Measurements from ENCODE around the gene FIG4.
"Not testable (repeated sequence)": the region's sequence is repeated elsewhere in the genome, so short reads cannot be mapped to it uniquely, and the experiment has no call there.

Gene FIG4

GRCh38 chr6:109690737-109691621 is at the start of gene FIG4, which contains the start of gene AK9:
Gene FIG4 (plus strand): TSS chr6:109691296. CDS start chr6:109691436, 140 bp downstream.
Gene AK9 (minus strand): TSS chr6:109691202. CDS start chr6:109675745, 15,457 bp downstream.
- DNase-seq (ENCODE audit: low spot score), result peak; percentile 92

- no peak for DNase-seq (ENCODE audit: low spot score)
Measured at GRCh38 chr6:109644131-109644530, 47.0 kb upstream of the FIG4 start.

- no peak for DNase-seq (ENCODE audit: low spot score)
Measured at GRCh38 chr6:109653264-109653663, 37.8 kb upstream of the FIG4 start.

- no peak for DNase-seq (ENCODE audit: low spot score)
Measured at GRCh38 chr6:109655761-109656262, 35.3 kb upstream of the FIG4 start.

- DNase-seq (ENCODE audit: low spot score), result no peak
Measured at GRCh38 chr6:109660526-109661320, 30.4 kb upstream of the FIG4 start.

GRCh38 chr6:109662192-109662591 is 28.9 kb upstream of the FIG4 start:
- DNase-seq (ENCODE audit: low spot score), result no peak

- no peak for DNase-seq (ENCODE audit: low spot score)
Measured at GRCh38 chr6:109669811-109670210, 21.3 kb upstream of the FIG4 start.

- no peak for DNase-seq (ENCODE audit: low spot score)
Measured at GRCh38 chr6:109671733-109672132, 19.4 kb upstream of the FIG4 start.

- DNase-seq (ENCODE audit: low spot score), result no peak
Measured at GRCh38 chr6:109672175-109672574, 18.9 kb upstream of the FIG4 start.

- DNase-seq (ENCODE audit: low spot score), result no peak
Measured at GRCh38 chr6:109672839-109673238, 18.3 kb upstream of the FIG4 start.

GRCh38 chr6:109676724-109677123 is 14.4 kb upstream of the FIG4 start:
- no peak for DNase-seq (ENCODE audit: low spot score)

- no peak for DNase-seq (ENCODE audit: low spot score)
Measured at GRCh38 chr6:109678240-109678639, 12.9 kb upstream of the FIG4 start.

- not testable (repeated sequence) for DNase-seq (ENCODE audit: low spot score)
Measured at GRCh38 chr6:109678661-109679505, 12.2 kb upstream of the FIG4 start.

GRCh38 chr6:109686566-109687265 is 4.4 kb upstream of the FIG4 start:
- DNase-seq (ENCODE audit: low spot score), result no peak

GRCh38 chr6:109687271-109687761 is 3.8 kb upstream of the FIG4 start:
- DNase-seq (ENCODE audit: low spot score), result peak; percentile 79

GRCh38 chr6:109690373-109690736 is 741 bp upstream of the FIG4 start:
- DNase-seq (ENCODE audit: low spot score), result peak; percentile 4

GRCh38 chr6:109693111-109693510 is 2.0 kb downstream of the FIG4 start:
- no peak for DNase-seq (ENCODE audit: low spot score)

GRCh38 chr6:109695468-109695867 is 4.4 kb downstream of the FIG4 start:
- no peak for DNase-seq (ENCODE audit: low spot score)

GRCh38 chr6:109696355-109696754 is 5.3 kb downstream of the FIG4 start:
- no peak for DNase-seq (ENCODE audit: low spot score)

GRCh38 chr6:109701221-109701620 is 10.1 kb downstream of the FIG4 start:
- no peak for DNase-seq (ENCODE audit: low spot score)

- no peak for DNase-seq (ENCODE audit: low spot score)
Measured at GRCh38 chr6:109701774-109702173, 10.7 kb downstream of the FIG4 start.
